ENCODE results near the gene MRGPRD. TPM values are rescaled to one million over a fixed set of nuclear protein-coding genes. Genes with fewer than 3 reads are reported as not detected.
"Not testable (repeated sequence)": the region's sequence is repeated elsewhere in the genome, so short reads cannot be mapped to it uniquely, and the experiment has no call there.

MRGPRD gene
- total RNA-seq, 1 donor from 2014 or later = not detected

GRCh38 chr11:69008737-69009440 is 28.1 kb upstream of the MRGPRD start:
- DNase-seq (ENCODE audit: low spot score) (peak; percentile 84), ATAC-seq (peak; percentile 49)
- intact Hi-C loops (cut with DNase I) = no loop called here

- DNase-seq (ENCODE audit: low spot score) (peak; percentile 59), ATAC-seq (no peak)
- intact Hi-C loops (cut with DNase I) = no loop called here
Measured at GRCh38 chr11:69007975-69008381, 27.2 kb upstream of the MRGPRD start.

DNA sequence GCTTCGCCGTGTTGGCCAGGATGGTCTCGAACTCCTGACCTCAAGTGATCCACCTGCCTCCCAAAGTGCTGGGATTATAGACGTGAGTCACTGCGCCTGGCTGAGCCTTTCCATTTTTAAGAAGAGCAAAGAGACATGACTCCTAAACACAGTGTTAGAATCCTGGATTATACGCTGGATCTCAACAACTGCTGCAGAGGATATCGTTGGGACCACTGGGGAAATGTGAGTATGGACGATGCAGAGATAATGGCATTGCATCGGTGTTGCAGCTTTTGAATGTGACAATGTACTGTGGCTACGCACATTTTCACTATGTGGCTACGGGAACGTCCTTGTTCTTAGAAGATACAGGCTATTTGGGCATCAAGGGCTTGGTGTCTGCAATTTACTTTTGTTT is 26.0 kb upstream of the MRGPRD start:
- ATAC-seq (no peak), DNase-seq (ENCODE audit: low spot score) (no peak)
- intact Hi-C loops (cut with DNase I) = no loop called here

DNA sequence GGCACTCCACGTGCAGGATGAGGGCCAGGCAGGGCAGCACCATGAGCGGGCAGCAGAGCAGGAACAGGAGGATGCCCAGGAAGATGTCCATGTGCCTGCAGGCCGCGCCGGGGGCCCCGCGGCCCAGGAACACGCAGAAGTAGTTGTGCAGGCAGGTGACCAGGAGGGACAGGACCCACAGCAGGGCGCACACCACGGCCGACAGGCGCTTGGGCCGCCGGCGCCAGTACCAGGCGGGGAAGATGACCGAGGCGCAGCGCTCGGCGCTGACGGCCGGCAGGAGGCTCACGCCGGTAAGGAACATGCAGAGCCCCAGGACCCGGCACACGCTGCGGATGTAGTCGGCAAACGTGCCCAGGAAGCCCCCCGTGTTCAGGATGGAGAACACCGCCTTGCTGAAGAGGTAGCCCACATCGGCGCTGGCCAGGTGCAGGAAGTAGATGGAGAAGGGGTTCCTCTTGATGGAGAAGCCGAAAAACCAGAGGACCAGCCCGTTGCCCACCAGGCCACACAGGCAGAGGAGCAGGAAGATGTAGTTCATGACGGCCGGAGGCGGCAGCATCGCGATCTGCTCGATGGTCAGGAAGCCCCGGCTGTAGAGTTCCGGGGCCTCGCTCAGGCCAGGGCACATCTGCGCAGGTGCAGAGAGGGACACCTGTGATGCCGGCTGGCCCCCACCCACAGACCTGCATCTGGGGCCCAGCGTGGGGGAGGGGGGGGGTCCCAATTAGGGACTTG is 25.0 kb upstream of the MRGPRD start:
- ATAC-seq (no peak), DNase-seq (ENCODE audit: low spot score) (peak; percentile 54)
- intact Hi-C loops (cut with DNase I) = no loop called here

DNA sequence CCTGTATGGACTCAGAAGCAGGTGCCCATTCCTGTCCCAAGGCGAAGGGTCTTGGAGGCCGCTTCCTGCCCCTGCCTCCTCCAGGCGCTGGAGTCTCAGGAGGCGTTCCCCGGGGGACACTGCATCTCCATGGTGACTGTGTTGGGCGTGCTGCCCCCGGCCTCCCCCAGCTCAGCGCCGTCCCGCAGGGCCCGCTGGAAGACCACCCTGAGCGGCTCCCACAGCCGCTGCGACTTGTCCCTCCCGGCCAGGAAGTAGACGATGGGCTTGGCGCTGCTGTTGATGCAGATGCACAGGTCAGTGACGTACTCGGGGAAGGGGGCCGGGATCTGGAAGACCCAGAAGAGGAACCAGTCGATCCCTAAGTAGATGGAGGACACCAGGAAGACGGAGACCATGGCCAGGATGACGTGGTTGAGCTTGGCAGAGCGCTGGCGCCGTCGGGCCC is 24.4 kb upstream of the MRGPRD start:
- no peak for ATAC-seq
- peak; percentile 59 for DNase-seq (ENCODE audit: low spot score)
- intact Hi-C loops (cut with DNase I) = no loop called here

DNA sequence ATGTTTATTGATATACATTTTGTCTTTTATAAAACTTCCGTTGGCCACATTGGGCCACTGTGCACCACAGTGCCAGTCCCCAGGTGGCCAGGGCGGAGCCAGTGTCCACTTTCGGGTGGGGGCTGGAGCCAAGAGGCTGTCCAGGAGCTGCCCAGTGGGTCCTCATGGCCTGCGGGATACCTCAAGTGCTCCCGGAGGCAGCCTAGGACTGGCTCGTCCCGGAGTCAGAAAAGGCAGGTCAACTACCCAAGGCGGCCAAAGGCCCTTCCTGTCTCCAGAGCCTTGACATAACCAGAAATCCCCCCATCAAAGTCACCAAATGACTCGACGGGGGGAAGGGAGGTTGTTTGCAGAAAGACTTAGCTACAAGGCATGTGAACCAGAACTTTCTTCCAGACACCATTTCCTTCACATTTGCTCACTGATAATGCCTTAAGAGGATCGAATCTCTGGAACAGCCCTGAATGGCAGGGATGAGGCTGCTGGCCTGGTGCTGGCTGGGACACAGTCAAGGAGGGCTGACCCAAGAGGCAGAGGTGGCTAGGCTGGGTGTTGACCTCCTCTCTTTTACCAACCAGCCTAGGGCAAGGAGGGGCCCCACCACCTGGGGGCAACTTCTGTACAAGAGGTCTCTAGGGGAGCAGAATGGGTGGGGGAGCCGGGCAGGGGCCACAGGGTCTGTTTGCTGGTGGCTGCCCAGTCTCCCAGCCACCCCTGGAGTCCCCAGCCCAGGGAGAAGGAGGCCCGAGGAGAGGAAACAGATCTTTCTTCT is 23.8 kb upstream of the MRGPRD start:
- intact Hi-C loops (cut with DNase I) = no loop called here
- DNase-seq (ENCODE audit: low spot score) (peak; percentile 55), ATAC-seq (no peak)

DNA sequence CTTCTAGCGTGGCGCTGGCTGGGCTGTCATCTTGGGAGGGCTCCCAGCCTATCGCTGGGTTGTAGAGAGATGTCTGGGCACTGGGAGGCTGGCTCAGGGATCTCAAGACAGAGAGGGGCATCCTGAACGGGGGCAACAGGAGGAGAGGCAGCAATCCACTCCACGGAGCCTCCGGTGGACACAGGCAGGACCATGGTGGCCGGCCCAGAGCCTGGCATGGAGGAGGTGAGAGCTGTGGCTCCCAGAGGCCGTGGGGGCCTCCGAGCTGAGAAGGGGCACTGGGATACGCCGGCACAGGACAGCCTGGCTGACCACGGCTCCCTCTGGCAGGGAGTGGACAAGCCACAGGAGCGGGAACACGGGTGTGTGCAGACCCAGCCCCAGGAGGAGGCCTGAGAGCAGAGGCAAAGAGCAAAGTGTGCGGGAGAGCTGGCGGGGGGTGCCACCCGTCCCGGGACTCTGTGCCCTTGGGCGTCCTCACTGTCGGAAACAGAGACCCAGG is 23.1 kb upstream of the MRGPRD start:
- intact Hi-C loops (cut with DNase I) = no loop called here
- DNase-seq (ENCODE audit: low spot score) (peak; percentile 56), ATAC-seq (no peak)

DNA sequence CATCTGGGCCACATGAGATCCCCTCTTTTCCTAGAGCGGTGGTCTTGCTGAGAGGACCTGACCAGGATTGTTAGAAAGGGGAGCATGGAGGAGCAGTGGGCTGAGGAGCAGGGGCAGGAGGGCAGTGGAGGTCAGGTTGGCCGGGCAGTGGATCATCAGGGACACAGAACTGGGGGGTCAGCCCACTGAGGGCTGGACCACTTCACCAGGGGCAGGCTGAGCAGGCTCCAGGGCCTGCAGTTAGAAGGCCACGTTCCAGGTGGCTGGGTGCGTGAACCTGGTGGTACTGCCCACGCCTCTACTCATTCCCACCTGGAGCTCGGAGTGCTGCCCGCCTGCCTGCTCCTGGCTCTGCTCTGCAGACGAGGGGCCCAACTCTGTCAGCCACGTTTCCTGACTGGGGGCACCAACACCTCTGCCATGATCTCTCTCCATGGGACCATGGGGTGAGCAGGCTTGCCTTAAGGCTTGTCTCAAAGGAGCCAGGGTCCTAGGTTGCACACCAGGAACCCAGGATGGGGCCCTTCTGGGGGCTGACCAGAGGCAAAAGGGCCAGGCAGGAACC is 22.6 kb upstream of the MRGPRD start:
- ATAC-seq (no peak), DNase-seq (ENCODE audit: low spot score) (peak; percentile 54)
- intact Hi-C loops (cut with DNase I) = no loop called here

GRCh38 chr11:69002570-69003231 is 21.9 kb upstream of the MRGPRD start:
- intact Hi-C loops (cut with DNase I) = no loop called here
- ATAC-seq (no peak), DNase-seq (ENCODE audit: low spot score) (peak; percentile 57)

DNA sequence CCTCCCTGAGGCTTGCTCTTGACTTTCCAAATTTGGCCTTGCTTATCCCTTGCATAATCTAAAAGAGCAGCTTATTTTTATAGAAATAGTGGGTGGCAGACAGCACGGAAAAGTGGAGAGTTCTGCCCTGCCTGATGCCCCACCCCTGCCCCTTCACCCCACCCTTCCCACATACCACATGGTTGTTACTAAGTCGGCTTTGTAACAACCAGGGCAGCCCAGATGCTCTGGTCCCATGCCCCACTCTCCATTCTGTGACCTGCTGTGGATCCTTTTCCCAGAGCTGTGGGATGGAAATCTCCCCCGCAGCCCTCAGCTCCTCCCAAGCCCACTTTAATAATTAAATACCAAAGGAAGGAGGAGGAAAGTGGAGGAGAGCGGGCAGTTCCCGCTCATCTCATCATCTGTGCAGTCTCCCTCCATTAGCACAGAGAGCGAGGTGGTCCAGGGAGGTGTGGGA is 21.4 kb upstream of the MRGPRD start:
- intact Hi-C loops (cut with DNase I) = no loop called here
- ATAC-seq (peak; percentile 56), DNase-seq (ENCODE audit: low spot score) (peak; percentile 57)

- ATAC-seq (peak; percentile 9), DNase-seq (ENCODE audit: low spot score) (peak; percentile 73)
- intact Hi-C loops (cut with DNase I) = no loop called here
Measured at GRCh38 chr11:69001243-69002081, 20.7 kb upstream of the MRGPRD start.

DNA sequence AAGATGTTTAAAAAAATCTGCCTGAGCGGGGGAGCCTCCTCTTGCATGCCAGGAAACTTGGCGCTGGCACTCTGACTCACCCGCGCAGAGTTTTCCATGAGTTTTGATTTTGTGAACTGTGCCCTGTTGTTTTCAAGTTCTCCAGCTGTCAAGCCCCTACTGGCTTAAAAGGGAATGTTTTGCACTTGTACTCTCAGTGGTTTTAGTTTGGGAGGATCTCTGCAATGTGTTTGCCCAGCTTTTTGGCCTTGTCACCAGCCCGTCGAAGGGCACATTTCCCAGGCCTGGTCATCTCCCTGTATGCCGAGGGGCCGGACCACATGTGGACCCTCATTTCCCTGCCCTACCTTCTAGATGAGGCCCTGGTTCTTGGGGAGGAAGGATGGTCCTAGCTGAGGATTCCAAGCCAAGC is 20.1 kb upstream of the MRGPRD start:
- intact Hi-C loops (cut with DNase I) = no loop called here
- ATAC-seq (peak; percentile 83), DNase-seq (ENCODE audit: low spot score) (peak; percentile 72)

DNA sequence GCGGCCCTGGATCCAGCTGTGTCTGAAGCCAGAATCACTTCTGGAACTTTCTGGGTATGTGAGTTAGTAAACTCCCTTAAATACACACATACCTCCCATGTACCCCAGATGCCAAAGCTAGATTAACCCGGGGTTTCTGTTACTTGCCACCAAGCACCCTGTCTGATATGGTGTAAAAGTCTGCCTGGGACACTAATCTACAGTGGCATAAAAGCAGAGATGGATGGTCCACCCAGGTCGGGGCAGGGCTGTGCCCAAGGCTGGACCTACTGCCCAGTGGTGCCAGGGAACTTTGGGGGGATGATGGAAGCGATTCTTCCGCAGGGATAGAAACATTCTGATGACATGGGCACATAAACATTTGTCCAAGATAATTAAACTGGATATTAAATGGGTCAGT is 19.6 kb upstream of the MRGPRD start:
- intact Hi-C loops (cut with DNase I) = no loop called here
- DNase-seq (ENCODE audit: low spot score) = no peak
- ATAC-seq = peak; percentile 14

- intact Hi-C loops (cut with DNase I); ATAC-seq: not testable (repeated sequence)
- peak; percentile 55 for DNase-seq (ENCODE audit: low spot score)
Measured at GRCh38 chr11:68999748-69000355, 19.1 kb upstream of the MRGPRD start.

GRCh38 chr11:68999093-68999747 is 18.4 kb upstream of the MRGPRD start:
- DNase-seq (ENCODE audit: low spot score) = peak; percentile 33
- intact Hi-C loops (cut with DNase I) = no loop called here
- ATAC-seq = no peak

- peak; percentile 64 for DNase-seq (ENCODE audit: low spot score)
- no peak for ATAC-seq
- intact Hi-C loops (cut with DNase I) = no loop called here
Measured at GRCh38 chr11:68998390-68998911, 17.7 kb upstream of the MRGPRD start.

GRCh38 chr11:68997995-68998348 is 17.2 kb upstream of the MRGPRD start:
- DNase-seq (ENCODE audit: low spot score) (peak; percentile 12), ATAC-seq (no peak)
- intact Hi-C loops (cut with DNase I) = no loop called here

All from sciatic nerve (tissue), 2 donors.